Neural cell (in vitro differentiated cells): ENCODE measurements around the gene PPP4R3A.

ENCODE experiments used
- EP300 ChIP-seq: fragments of 450-650 bp; conservative IDR thresholded peaks from 2 replicates; pipeline ENCODE4 v1.6.1; 2014; ENCODE audit warnings: antibody characterized with exemption, mild to moderate bottlenecking, moderate library complexity; ENCODE audit not compliant: poor library complexity, severe bottlenecking
- POLR2AphosphoS5 ChIP-seq: IDR thresholded peaks from 2 replicates; pipeline ENCODE4 v1.6.1; 2012
- TF ChIP-seq, protein P1 (sequence below): fragments of 450-650 bp; IDR thresholded peaks from 2 replicates; pipeline ENCODE4 v1.5.1; 2014; ENCODE audit warnings: antibody characterized with exemption, mild to moderate bottlenecking, moderate library complexity; ENCODE audit not compliant: poor library complexity, severe bottlenecking

DNA sequence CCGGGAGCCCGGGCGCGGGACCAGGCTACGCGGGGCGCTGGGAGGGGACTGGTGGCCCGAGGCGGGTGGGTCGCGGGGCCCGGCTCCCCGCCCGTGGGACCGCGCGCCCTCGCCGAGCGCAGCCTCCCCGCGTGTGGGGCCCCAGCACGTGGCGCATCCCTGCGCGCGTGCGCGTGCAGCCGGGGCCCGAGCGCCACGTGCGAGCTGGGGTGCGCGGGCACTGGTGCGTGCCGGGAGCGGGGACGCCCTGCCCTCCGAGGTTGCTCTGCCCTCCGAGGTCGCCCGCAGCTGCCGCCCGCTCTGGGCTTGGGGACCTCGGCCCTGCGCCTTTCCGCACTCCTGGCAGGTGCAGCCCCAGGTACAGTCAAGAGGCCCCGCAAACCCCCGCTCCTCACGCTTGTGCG lies 92.1 kb downstream of the PPP4R3A start:
- TF ChIP-seq, protein P1, sequence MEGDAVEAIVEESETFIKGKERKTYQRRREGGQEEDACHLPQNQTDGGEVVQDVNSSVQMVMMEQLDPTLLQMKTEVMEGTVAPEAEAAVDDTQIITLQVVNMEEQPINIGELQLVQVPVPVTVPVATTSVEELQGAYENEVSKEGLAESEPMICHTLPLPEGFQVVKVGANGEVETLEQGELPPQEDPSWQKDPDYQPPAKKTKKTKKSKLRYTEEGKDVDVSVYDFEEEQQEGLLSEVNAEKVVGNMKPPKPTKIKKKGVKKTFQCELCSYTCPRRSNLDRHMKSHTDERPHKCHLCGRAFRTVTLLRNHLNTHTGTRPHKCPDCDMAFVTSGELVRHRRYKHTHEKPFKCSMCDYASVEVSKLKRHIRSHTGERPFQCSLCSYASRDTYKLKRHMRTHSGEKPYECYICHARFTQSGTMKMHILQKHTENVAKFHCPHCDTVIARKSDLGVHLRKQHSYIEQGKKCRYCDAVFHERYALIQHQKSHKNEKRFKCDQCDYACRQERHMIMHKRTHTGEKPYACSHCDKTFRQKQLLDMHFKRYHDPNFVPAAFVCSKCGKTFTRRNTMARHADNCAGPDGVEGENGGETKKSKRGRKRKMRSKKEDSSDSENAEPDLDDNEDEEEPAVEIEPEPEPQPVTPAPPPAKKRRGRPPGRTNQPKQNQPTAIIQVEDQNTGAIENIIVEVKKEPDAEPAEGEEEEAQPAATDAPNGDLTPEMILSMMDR, result peak; percentile 18
- TF ChIP-seq EP300 (no peak), POLR2AphosphoS5 (no peak)
